CD14-positive monocyte (primary cell): ENCODE data around the gene CNOT4. TPM values are rescaled to one million over a fixed set of nuclear protein-coding genes. Genes with fewer than 3 reads are reported as not detected.

Experiments used
- DNase-seq, 3 donors: peaks; one replicate each; pipeline ENCODE4 v3.0.0-alpha.2; 2011 to 2022
- H2AFZ ChIP-seq: 2 replicates; pipeline ENCODE4 v1.6.0; 2012; ENCODE audit warnings: mild to moderate bottlenecking, low read depth, low read length, inconsistent platforms; ENCODE audit not compliant: insufficient read depth, poor library complexity, severe bottlenecking
- H3K27ac ChIP-seq, 2 donors: 1 replicate in 1 of 2; 2 replicates in 1 of 2; pipeline ENCODE4 v1.5.1; 2012 to 2013; ENCODE audit warnings: low read length in 2 of 2, control low read depth in 1 of 2, inconsistent platforms in 1 of 2, low read depth in 1 of 2, mild to moderate bottlenecking in 1 of 2
- H3K27me3 ChIP-seq, 2 donors: one replicate each; pipeline versions ENCODE4 v1.6.0 to v1.6.1; 2011 to 2013; ENCODE audit warnings: low read length in 2 of 2; ENCODE audit not compliant: control insufficient read depth in 2 of 2, insufficient read depth in 2 of 2
- H3K36me3 ChIP-seq, 2 donors: replicated peaks in 1 of 2; 1 replicate in 1 of 2; 2 replicates in 1 of 2; pipeline versions ENCODE4 v1.5.1 to v1.6.1; 2012 to 2013; ENCODE audit warnings: low read length in 2 of 2, control low read depth in 1 of 2, inconsistent platforms in 1 of 2, mild to moderate bottlenecking in 1 of 2; ENCODE audit not compliant: insufficient read depth in 2 of 2, control insufficient read depth in 1 of 2
- H3K4me1 ChIP-seq, 2 donors: 1 replicate in 1 of 2; 2 replicates in 1 of 2; pipeline versions ENCODE4 v1.5.1 to v1.6.1; 2012 to 2013; ENCODE audit warnings: low read length in 2 of 2, control low read depth in 1 of 2, inconsistent platforms in 1 of 2, mild to moderate bottlenecking in 1 of 2, moderate library complexity in 1 of 2; ENCODE audit not compliant: insufficient read depth in 2 of 2, control insufficient read depth in 1 of 2
- H3K4me2 ChIP-seq: replicated peaks from 2 replicates; pipeline ENCODE3; 2012; ENCODE audit warnings: low read length, moderate library complexity, mild to moderate bottlenecking; ENCODE audit not compliant: poor library complexity, severe bottlenecking; ENCODE audit errors: extremely low read depth
- H3K4me3 ChIP-seq, 3 experiments: fragments of 200-600 bp in 1 of 3; sonication (generic) in 1 of 3; replicated peaks in 1 of 3; 1 replicate in 2 of 3; 2 replicates in 1 of 3; pipeline ENCODE4 v1.5.1; 2011 to 2013; ENCODE audit warnings: low read length in 3 of 3, mild to moderate bottlenecking in 3 of 3, control low read depth in 2 of 3, low read depth in 2 of 3, inconsistent platforms in 1 of 3, moderate library complexity in 1 of 3
- H3K79me2 ChIP-seq: 2 replicates; pipeline ENCODE4 v1.6.0; 2012; ENCODE audit warnings: mild to moderate bottlenecking, control low read depth, inconsistent platforms, low read length, moderate library complexity; ENCODE audit not compliant: insufficient read depth
- H3K9ac ChIP-seq: 2 replicates; pipeline ENCODE4 v1.6.0; 2017; ENCODE audit warnings: low read length, mild to moderate bottlenecking; ENCODE audit not compliant: insufficient read depth, poor library complexity, severe bottlenecking
- H3K9me3 ChIP-seq, 2 donors: replicated peaks in 1 of 2; 1 replicate in 1 of 2; 2 replicates in 1 of 2; pipeline versions ENCODE4 v1.5.1 to v1.6.1; 2012 to 2013; ENCODE audit warnings: low read length in 2 of 2, control low read depth in 1 of 2; ENCODE audit not compliant: control insufficient read depth in 1 of 2, insufficient read depth in 1 of 2
- H4K20me1 ChIP-seq: 2 replicates; pipeline ENCODE4 v1.6.0; 2012; ENCODE audit warnings: mild to moderate bottlenecking, low read length, control low read depth, moderate library complexity; ENCODE audit not compliant: insufficient read depth
- H3K27ac Mint-ChIP-seq, 7 donors: one replicate each; pipeline ENCODE4 v1.8.0; 2020; ENCODE audit warnings: mild to moderate bottlenecking in 7 of 7, mixed read lengths in 7 of 7, moderate library complexity in 6 of 7, inconsistent platforms in 2 of 7
- H3K27me3 Mint-ChIP-seq, 3 donors: one replicate each; pipeline ENCODE4 v1.8.0; 2021 to 2022; ENCODE audit warnings: low read depth in 3 of 3, mild to moderate bottlenecking in 3 of 3, mixed read lengths in 3 of 3, moderate library complexity in 3 of 3, inconsistent platforms in 1 of 3
- H3K36me3 Mint-ChIP-seq, 2 donors: one replicate each; pipeline ENCODE4 v1.8.0; 2020; ENCODE audit warnings: mixed read lengths in 2 of 2, inconsistent platforms in 1 of 2, mild to moderate bottlenecking in 1 of 2
- H3K4me1 Mint-ChIP-seq: one replicate; pipeline ENCODE4 v1.8.0; 2020; ENCODE audit warnings: mild to moderate bottlenecking, mixed read lengths
- H3K4me3 Mint-ChIP-seq, 2 donors: one replicate each; pipeline ENCODE4 v1.8.0; 2020; ENCODE audit warnings: mild to moderate bottlenecking in 2 of 2, mixed read lengths in 2 of 2, moderate library complexity in 1 of 2
- H3K9me3 Mint-ChIP-seq, 7 donors: one replicate each; pipeline ENCODE4 v1.8.0; 2020 to 2022; ENCODE audit warnings: mixed read lengths in 7 of 7, mild to moderate bottlenecking in 6 of 7, moderate library complexity in 6 of 7, inconsistent platforms in 2 of 7
- CTCF ChIP-seq: fragments of 200-600 bp; IDR thresholded peaks from one replicate; pipeline ENCODE4 v1.8.0; 2022; ENCODE audit warnings: antibody characterized with exemption, mild to moderate bottlenecking
- WGBS: methylation state at CpG from one replicate; pipeline ENCODE4 v1.1.5; 2013; ENCODE audit warnings: missing lambda C conversion rate; ENCODE audit not compliant: insufficient coverage; 5-methylcytosine and 5-hydroxymethylcytosine counted together
- intact Hi-C, 2 donors: fragments of 100-400 bp; cut with micrococcal nuclease; formaldehyde crosslinking; loops; one replicate each; pipeline versions ENCODE4 v1.15.0 to v1.15.1; 2023
- polyA plus RNA-seq, 3 donors: library from polyadenylated mRNA; depleted of rRNA in 1 of 3; unstranded in 2 of 3; stranded (reverse) in 1 of 3; fragments of 300-500 nt in 2 of 3; fragments of >200 nt in 1 of 3; fragmentation: Illumina TruSeq in 2 of 3; gene quantifications; 1 replicate in 2 of 3; 2 replicates in 1 of 3; pipeline ENCODE4 v1.2.3, GENCODE V29; 2012 to 2021

CNOT4 gene
- polyA plus RNA-seq, 3 donors: 4.3 to 7.9 (median 6.3) TPM

GRCh38 chr7:135372222-135372621 lies 137.7 kb downstream of the CNOT4 start:
- Mint-ChIP-seq H3K27ac (no peak overlapping the region), H3K4me3 (no peak overlapping the region), H3K4me1 (no peaks in the 10 kb centered on the region), H3K27me3 (no peaks in the 10 kb centered on the region), H3K9me3 (no peaks in the 10 kb centered on the region), H3K36me3 (peaks cover 9 to 26% of the 10 kb centered on the region in 2 donors)
- Histone ChIP-seq H3K36me3 (peaks cover 0 to 7% of the 10 kb centered on the region in 2 donors), H3K27me3 (no peaks in the 10 kb centered on the region), H3K4me1 (no peaks in the 10 kb centered on the region), H3K4me2 (no peak overlapping the region), H3K9me3 (no peaks in the 10 kb centered on the region), H3K9ac (no peak overlapping the region), H3K4me3 (no peak overlapping the region), H3K79me2 (no peaks in the 10 kb centered on the region), H3K27ac (no peak overlapping the region), H4K20me1 (no peaks in the 10 kb centered on the region), H2AFZ (no peak overlapping the region)
- no peak for TF ChIP-seq CTCF
- no peak for DNase-seq
- WGBS: 92% methylated on average over 2 of the region's 10 CpGs
- intact Hi-C loops: no loop called here

DNA sequence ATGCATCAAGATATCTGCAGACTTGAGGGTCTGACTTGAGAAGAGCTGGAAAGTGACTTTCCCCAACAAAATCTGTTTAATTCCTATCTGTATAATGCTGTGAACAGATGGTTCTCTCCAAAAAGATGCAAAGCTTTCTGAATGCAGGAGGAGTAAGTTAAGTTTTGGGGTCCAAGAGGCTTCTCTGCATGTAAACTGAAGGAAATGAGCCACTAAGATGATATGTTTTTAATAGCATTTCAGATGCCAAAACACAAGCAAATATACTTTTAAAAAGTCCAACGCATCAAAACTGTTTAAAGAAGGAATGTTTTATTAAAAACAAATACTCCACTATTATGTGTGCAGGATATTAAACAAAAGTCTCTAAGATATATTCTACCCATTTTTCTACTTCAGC lies 139.2 kb downstream of the CNOT4 start:
- no peak for DNase-seq
- Histone ChIP-seq H3K36me3 (peaks cover 0 to 12% of the 10 kb centered on the region in 2 donors), H2AFZ (no peak overlapping the region), H3K4me3 (no peak overlapping the region), H3K4me2 (no peak overlapping the region), H3K27me3 (no peaks in the 10 kb centered on the region), H3K27ac (no peak overlapping the region), H4K20me1 (no peaks in the 10 kb centered on the region), H3K9ac (no peak overlapping the region), H3K4me1 (no peaks in the 10 kb centered on the region), H3K79me2 (no peaks in the 10 kb centered on the region), H3K9me3 (no peaks in the 10 kb centered on the region)
- WGBS: no CpG with 5 or more reads among the region's 1 CpG
- peaks cover 9 to 25% of the 10 kb centered on the region in 2 donors for H3K36me3 Mint-ChIP-seq
- intact Hi-C loops: no loop called here
- no peaks in the 10 kb centered on the region for H3K9me3 Mint-ChIP-seq
- no peak for TF ChIP-seq CTCF
- peak overlapping the region in 1 of 7 donors; percentile 22 for H3K27ac Mint-ChIP-seq
- H3K27me3 Mint-ChIP-seq: no peaks in the 10 kb centered on the region
- no peaks in the 10 kb centered on the region for H3K4me1 Mint-ChIP-seq
- no peak overlapping the region for H3K4me3 Mint-ChIP-seq
